GM12878 (cell line): ENCODE measurements around the gene DNAH9. TPM values are rescaled to one million over a fixed set of nuclear protein-coding genes. Genes with fewer than 3 reads are reported as not detected.

Experiments
- ATAC-seq: fragments of 200-7000 bp; cut with Tn5 transposase; 3 replicates; pipeline ENCODE4 v1.9.1; 2020; ENCODE audit warnings: mild to moderate bottlenecking, moderate library complexity
- BruUV-seq: library from RNA; stranded (reverse); fragments of 400-500 nt; replicated peaks from 2 replicates; lab custom pipeline; 2021; lab: Mats Ljungman, UMichigan
- CTCF ChIA-PET: fragments of 300-600 bp; sonication (Branson Sonifier 250); formaldehyde crosslinking; extraction: SDS; loops from one replicate; lab custom pipeline; 2021; ENCODE audit warnings: inconsistent platforms; lab: Yijun Ruan, JAX
- POLR2A ChIA-PET: fragments of 350-600 bp; formaldehyde crosslinking; extraction: SDS; loops from one replicate; lab custom pipeline; 2021; ENCODE audit warnings: inconsistent platforms; lab: Charles Lee
- RAD21 ChIA-PET: fragments of 300-600 bp; sonication (Branson Sonifier 250); formaldehyde crosslinking; loops from one replicate; lab custom pipeline; 2023; ENCODE audit warnings: antibody characterized with exemption; ENCODE audit not compliant: unreplicated experiment; lab: Charles Lee
- SMC1A ChIA-PET: fragments of 300-600 bp; sonication (Branson Sonifier 250); formaldehyde crosslinking; loops from one replicate; lab custom pipeline; 2023; ENCODE audit not compliant: unreplicated experiment, uncharacterized antibody; lab: Charles Lee
- DNase-seq: peaks from one replicate; pipeline ENCODE4 v3.0.0-alpha.2; 2011; ENCODE audit warnings: low read depth, low spot score
- FAIRE-seq: peaks from 3 replicates; lab custom pipeline; 2011; peaks lifted over from hg19 to GRCh38; lab: Jason Lieb, UNC
- H2AFZ ChIP-seq: 2 replicates; pipeline ENCODE4 v1.6.0; 2011; ENCODE audit warnings: low read depth, low read length, control low read depth; ENCODE audit not compliant: control insufficient read depth
- H3K27ac ChIP-seq: 2 replicates; pipeline ENCODE4 v1.5.1; 2011; ENCODE audit warnings: control low read depth; ENCODE audit not compliant: control insufficient read depth, insufficient read depth
- H3K27me3 ChIP-seq, 2 experiments: replicated peaks in 1 of 2; 2 replicates each; pipeline versions ENCODE4 v1.6.0 to v1.6.1; 2011; ENCODE audit warnings: low read length in 1 of 2; ENCODE audit not compliant: control insufficient read depth in 2 of 2, insufficient read depth in 2 of 2
- H3K36me3 ChIP-seq, 2 experiments: 2 replicates each; pipeline ENCODE4 v1.5.1; 2011; ENCODE audit warnings: low read length in 1 of 2; ENCODE audit not compliant: control insufficient read depth in 2 of 2, insufficient read depth in 2 of 2
- H3K4me1 ChIP-seq: 2 replicates; pipeline ENCODE4 v1.6.1; 2011; ENCODE audit warnings: mild to moderate bottlenecking, low read length, moderate library complexity, mixed read lengths; ENCODE audit not compliant: control insufficient read depth, insufficient read depth
- H3K4me2 ChIP-seq: 2 replicates; pipeline ENCODE4 v1.6.0; 2011; ENCODE audit warnings: control low read depth; ENCODE audit not compliant: control insufficient read depth, insufficient read depth
- H3K4me3 ChIP-seq: fragments of 200-600 bp; sonication (generic); 2 replicates; pipeline ENCODE4 v1.5.1; 2016
- H3K79me2 ChIP-seq: 2 replicates; pipeline ENCODE4 v1.6.0; 2011; ENCODE audit warnings: low read length; ENCODE audit not compliant: control insufficient read depth, insufficient read depth
- H3K9ac ChIP-seq: 2 replicates; pipeline ENCODE4 v1.8.0; 2011; ENCODE audit warnings: low read length, control low read depth, mixed read lengths; ENCODE audit not compliant: control insufficient read depth, insufficient read depth
- H3K9me3 ChIP-seq: replicated peaks from 3 replicates; pipeline ENCODE4 v1.5.1; 2011; ENCODE audit warnings: mild to moderate bottlenecking, low read length; ENCODE audit not compliant: control insufficient read depth, insufficient read depth
- H4K20me1 ChIP-seq: 2 replicates; pipeline ENCODE4 v1.6.0; 2011; ENCODE audit not compliant: control insufficient read depth, insufficient read depth
- BCL11A ChIP-seq: IDR thresholded peaks from 2 replicates; pipeline ENCODE4 v1.6.1; 2011; ENCODE audit warnings: low read depth, low read length
- CEBPB ChIP-seq, 2 experiments: fragments of 150-350 bp in 1 of 2; IDR thresholded peaks; 2 replicates each; pipeline ENCODE4 v1.6.1; 2012 to 2014; ENCODE audit warnings: low read depth in 2 of 2, low read length in 2 of 2, borderline replicate concordance in 1 of 2, inconsistent platforms in 1 of 2
- CTCF ChIP-seq, 3 experiments: IDR thresholded peaks in 2 of 3; conservative IDR thresholded peaks in 1 of 3; 2 replicates each; pipeline ENCODE4 v1.5.1; 2011; ENCODE audit warnings: low read depth in 3 of 3, low read length in 3 of 3, mild to moderate bottlenecking in 3 of 3, control low read depth in 2 of 3, moderate library complexity in 2 of 3, inconsistent platforms in 1 of 3, mixed read lengths in 1 of 3; ENCODE audit not compliant: control insufficient read depth in 2 of 3, insufficient read depth in 1 of 3; ENCODE audit errors: extremely low read depth in 1 of 3
- ELK1 ChIP-seq: IDR thresholded peaks from 2 replicates; pipeline ENCODE4 v1.6.1; 2012; ENCODE audit warnings: low read depth, low read length, improper control_type of control experiment
- IRF3 ChIP-seq: fragments of 450-650 bp; IDR thresholded peaks from 2 replicates; pipeline ENCODE4 v1.6.1; 2014; ENCODE audit warnings: mild to moderate bottlenecking
- JUND ChIP-seq: IDR thresholded peaks from 2 replicates; pipeline ENCODE4 v1.6.1; 2012; ENCODE audit warnings: low read depth, mild to moderate bottlenecking, low read length, improper control_type of control experiment, moderate library complexity
- MLLT1 ChIP-seq: fragments of 450-650 bp; IDR thresholded peaks from 2 replicates; pipeline ENCODE4 v1.6.1; 2016; ENCODE audit warnings: mild to moderate bottlenecking
- NR2C1 ChIP-seq: fragments of 450-650 bp; IDR thresholded peaks from 2 replicates; pipeline ENCODE4 v1.6.1; 2017; ENCODE audit warnings: antibody characterized with exemption, mild to moderate bottlenecking, moderate library complexity
- PAX5 ChIP-seq: IDR thresholded peaks from 2 replicates; pipeline ENCODE4 v1.6.1; 2011; ENCODE audit warnings: low read depth, low read length, borderline replicate concordance
- PBX3 ChIP-seq: IDR thresholded peaks from 2 replicates; pipeline ENCODE4 v1.6.1; 2011; ENCODE audit warnings: mild to moderate bottlenecking, low read depth, low read length, moderate library complexity; ENCODE audit not compliant: insufficient replicate concordance
- PML ChIP-seq: IDR thresholded peaks from 2 replicates; pipeline ENCODE4 v1.6.1; 2012; ENCODE audit warnings: low read length, inconsistent platforms
- POU2F2 ChIP-seq: IDR thresholded peaks from 3 replicates; pipeline ENCODE4 v1.6.1; 2011; ENCODE audit warnings: low read depth, mild to moderate bottlenecking, low read length, borderline replicate concordance
- RAD21 ChIP-seq: IDR thresholded peaks from 2 replicates; pipeline ENCODE4 v1.6.1; 2011; ENCODE audit warnings: mild to moderate bottlenecking, low read depth, low read length, moderate library complexity; ENCODE audit not compliant: insufficient read depth
- SUPT20H ChIP-seq: IDR thresholded peaks from 2 replicates; pipeline ENCODE4 v1.6.1; 2011; ENCODE audit warnings: low read depth, mild to moderate bottlenecking, low read length, moderate library complexity, borderline replicate concordance; ENCODE audit not compliant: control insufficient read depth
- YBX1 ChIP-seq: fragments of 450-650 bp; IDR thresholded peaks from 2 replicates; pipeline ENCODE4 v1.6.1; 2016; ENCODE audit warnings: antibody characterized with exemption
- WGBS: methylation state at CpG from one replicate; pipeline ENCODE4 v1.1.6; 2016; ENCODE audit warnings: low lambda C conversion rate; ENCODE audit not compliant: insufficient replicate concordance, insufficient coverage; ENCODE audit errors: missing lambda C conversion rate; 5-methylcytosine and 5-hydroxymethylcytosine counted together
- in situ Hi-C: fragments of 300-500 bp; cut with MboI; formaldehyde crosslinking; loops from 9 replicates; pipeline ENCODE4 v1.14.3; 2018; ENCODE audit warnings: mixed read lengths
- intact Hi-C: fragments of 100-400 bp; cut with micrococcal nuclease; formaldehyde crosslinking; loops from one replicate; pipeline ENCODE4 v1.14.2; 2022; ENCODE audit not compliant: unreplicated experiment
- polyA plus RNA-seq, 11 experiments: library from polyadenylated mRNA; depleted of rRNA in 4 of 11; unstranded in 6 of 11; stranded (reverse) in 5 of 11; fragments of >200 nt; fragmentation: Nextera tagmentation in 4 of 11; fragmentation: Illumina TruSeq in 1 of 11; extraction: Ambion mirVana in 4 of 11; extraction: Trizol in 1 of 11; gene quantifications; 1 replicate in 1 of 11; 2 replicates in 10 of 11; pipeline versions ENCODE4 v1.2.1 to v1.2.3, GENCODE V29; 2011 to 2016; ENCODE audit warnings: inconsistent platforms in 2 of 11, missing spikeins in 2 of 11, low read depth in 1 of 11
- total RNA-seq, 4 experiments: library from RNA; depleted of rRNA in 3 of 4; stranded (reverse); fragments of >200 nt in 3 of 4; fragmentation: Illumina TruSeq in 1 of 4; extraction: Trizol in 1 of 4; gene quantifications; 2 replicates each; pipeline versions ENCODE4 v1.2.1 to v1.2.3, GENCODE V29; 2013 to 2021

Gene DNAH9
- total and polyA plus RNA-seq, 10 of the 15 experiments (the other 5 are each of a cell fraction or from before 2014, with no cell fraction given) = 0.10 to 0.40 (median 0.19) TPM; not detected in 7

- Histone ChIP-seq H3K36me3 (peaks cover 0 to 4% of the 10 kb centered on the region in 2 experiments), H3K4me3 (no peak overlapping the region), H3K9ac (no peak overlapping the region), H3K4me2 (no peak overlapping the region), H4K20me1 (no peaks in the 10 kb centered on the region), H3K79me2 (no peaks in the 10 kb centered on the region), H3K27ac (no peak overlapping the region), H2AFZ (no peak overlapping the region), H3K9me3 (no peaks in the 10 kb centered on the region), H3K4me1 (no peaks in the 10 kb centered on the region), H3K27me3 (no peaks in the 10 kb centered on the region)
- FAIRE-seq (no peak), DNase-seq (no peak), ATAC-seq (no peak)
- ChIA-PET RAD21 (no interaction called here), POLR2A (no interaction called here), CTCF (interaction anchor here (0.6 to 1.6 kb wide), 8 partner anchors 9 to 1108 kb away, joined by 3 to 6 read pairs (median 4); partner anchors contain the start of gene ZNF18), SMC1A (interaction anchor here (1.3 to 1.4 kb wide), 3 partner anchors 9 to 36 kb away, joined by 3 to 9 read pairs (median 3); no protein-coding TSS in a partner anchor)
- intact Hi-C loops = loop anchor here (5.0 kb wide), 1 partner anchor 1109 kb away; no protein-coding TSS in a partner anchor
- WGBS = 81% methylated on average over 4 of the region's 4 CpGs
- BruUV-seq = no TSS peak
- in situ Hi-C loops = no loop called here
- TF ChIP-seq ELK1 (no peak), CEBPB (IDR thresholded peaks at IDR 0.05; ENCODE audit: borderline replicate concordance in 1 of 2, low read depth in 2 of 2, low read length in 2 of 2) (no peak), BCL11A (no peak), RAD21 (no peak), YBX1 (no peak), POU2F2 (no peak), IRF3 (no peak), CTCF (IDR thresholded peaks at IDR 0.05 in 2 of 3, conservative IDR thresholded peaks at IDR 0.05 in 1 of 3; ENCODE audit: control insufficient read depth in 2 of 3, extremely low read depth in 1 of 3, insufficient read depth in 1 of 3, low read depth in 3 of 3, low read length in 3 of 3) (no peak), PBX3 (no peak), PML (no peak), MLLT1 (no peak), SUPT20H (no peak), NR2C1 (no peak), JUND (no peak), PAX5 (no peak)
These were observed 388.1 kb downstream of the DNAH9 start for GRCh38 chr17:11986179-11986941.
